GM12878 (cell line): ENCODE results near the gene ANXA9. TPM values are rescaled to one million over a fixed set of nuclear protein-coding genes. Genes with fewer than 3 reads are reported as not detected.
A peak's percentile ranks its signal among the peaks of the same experiment; 100 is the strongest.

Experiments
- ATAC-seq: fragments of 200-7000 bp; cut with Tn5 transposase; 3 replicates; pipeline ENCODE4 v1.9.1; 2020; ENCODE audit warnings: mild to moderate bottlenecking, moderate library complexity
- BruUV-seq: library from RNA; stranded (reverse); fragments of 400-500 nt; replicated peaks from 2 replicates; lab custom pipeline; 2021; lab: Mats Ljungman, UMichigan
- CTCF ChIA-PET: fragments of 300-600 bp; sonication (Branson Sonifier 250); formaldehyde crosslinking; extraction: SDS; loops from one replicate; lab custom pipeline; 2021; ENCODE audit warnings: inconsistent platforms; lab: Yijun Ruan, JAX
- POLR2A ChIA-PET: fragments of 350-600 bp; formaldehyde crosslinking; extraction: SDS; loops from one replicate; lab custom pipeline; 2021; ENCODE audit warnings: inconsistent platforms; lab: Charles Lee
- RAD21 ChIA-PET: fragments of 300-600 bp; sonication (Branson Sonifier 250); formaldehyde crosslinking; loops from one replicate; lab custom pipeline; 2023; ENCODE audit warnings: antibody characterized with exemption; ENCODE audit not compliant: unreplicated experiment; lab: Charles Lee
- SMC1A ChIA-PET: fragments of 300-600 bp; sonication (Branson Sonifier 250); formaldehyde crosslinking; loops from one replicate; lab custom pipeline; 2023; ENCODE audit not compliant: unreplicated experiment, uncharacterized antibody; lab: Charles Lee
- DNase-seq: peaks from one replicate; pipeline ENCODE4 v3.0.0-alpha.2; 2011; ENCODE audit warnings: low read depth, low spot score
- FAIRE-seq: peaks from 3 replicates; lab custom pipeline; 2011; peaks lifted over from hg19 to GRCh38; lab: Jason Lieb, UNC
- H2AFZ ChIP-seq: 2 replicates; pipeline ENCODE4 v1.6.0; 2011; ENCODE audit warnings: low read depth, low read length, control low read depth; ENCODE audit not compliant: control insufficient read depth
- H3K27ac ChIP-seq: 2 replicates; pipeline ENCODE4 v1.5.1; 2011; ENCODE audit warnings: control low read depth; ENCODE audit not compliant: control insufficient read depth, insufficient read depth
- H3K27me3 ChIP-seq, 2 experiments: replicated peaks in 1 of 2; 2 replicates each; pipeline versions ENCODE4 v1.6.0 to v1.6.1; 2011; ENCODE audit warnings: low read length in 1 of 2; ENCODE audit not compliant: control insufficient read depth in 2 of 2, insufficient read depth in 2 of 2
- H3K36me3 ChIP-seq, 2 experiments: 2 replicates each; pipeline ENCODE4 v1.5.1; 2011; ENCODE audit warnings: low read length in 1 of 2; ENCODE audit not compliant: control insufficient read depth in 2 of 2, insufficient read depth in 2 of 2
- H3K4me1 ChIP-seq: 2 replicates; pipeline ENCODE4 v1.6.1; 2011; ENCODE audit warnings: mild to moderate bottlenecking, low read length, moderate library complexity, mixed read lengths; ENCODE audit not compliant: control insufficient read depth, insufficient read depth
- H3K4me2 ChIP-seq: 2 replicates; pipeline ENCODE4 v1.6.0; 2011; ENCODE audit warnings: control low read depth; ENCODE audit not compliant: control insufficient read depth, insufficient read depth
- H3K4me3 ChIP-seq: fragments of 200-600 bp; sonication (generic); 2 replicates; pipeline ENCODE4 v1.5.1; 2016
- H3K79me2 ChIP-seq: 2 replicates; pipeline ENCODE4 v1.6.0; 2011; ENCODE audit warnings: low read length; ENCODE audit not compliant: control insufficient read depth, insufficient read depth
- H3K9ac ChIP-seq: 2 replicates; pipeline ENCODE4 v1.8.0; 2011; ENCODE audit warnings: low read length, control low read depth, mixed read lengths; ENCODE audit not compliant: control insufficient read depth, insufficient read depth
- H3K9me3 ChIP-seq: replicated peaks from 3 replicates; pipeline ENCODE4 v1.5.1; 2011; ENCODE audit warnings: mild to moderate bottlenecking, low read length; ENCODE audit not compliant: control insufficient read depth, insufficient read depth
- H4K20me1 ChIP-seq: 2 replicates; pipeline ENCODE4 v1.6.0; 2011; ENCODE audit not compliant: control insufficient read depth, insufficient read depth
- BRCA1 ChIP-seq: IDR thresholded peaks from 2 replicates; pipeline ENCODE4 v1.6.1; 2011; ENCODE audit warnings: low read depth, low read length, improper control_type of control experiment
- ESRRA ChIP-seq: IDR thresholded peaks from 2 replicates; pipeline ENCODE4 v1.6.1; 2012; ENCODE audit warnings: mild to moderate bottlenecking, low read length, improper control_type of control experiment
- KLF5 ChIP-seq: fragments of 450-650 bp; IDR thresholded peaks from 2 replicates; pipeline ENCODE4 v1.6.1; 2014; ENCODE audit warnings: mild to moderate bottlenecking; ENCODE audit not compliant: partially characterized antibody
- MLLT1 ChIP-seq: fragments of 450-650 bp; IDR thresholded peaks from 2 replicates; pipeline ENCODE4 v1.6.1; 2016; ENCODE audit warnings: mild to moderate bottlenecking
- MYC ChIP-seq: IDR thresholded peaks from 2 replicates; pipeline ENCODE4 v1.6.1; 2011; ENCODE audit warnings: mild to moderate bottlenecking, low read length, moderate library complexity, inconsistent platforms; ENCODE audit not compliant: insufficient read depth, insufficient replicate concordance, insufficient read length, severe bottlenecking
- RB1 ChIP-seq: fragments of 450-650 bp; formaldehyde crosslinking; IDR thresholded peaks from 2 replicates; pipeline ENCODE4 v1.6.1; 2017; ENCODE audit warnings: mild to moderate bottlenecking, borderline replicate concordance
- TAF1 ChIP-seq: IDR thresholded peaks from 2 replicates; pipeline ENCODE4 v1.6.1; 2011; ENCODE audit warnings: mild to moderate bottlenecking, low read depth, low read length, borderline replicate concordance
- ZBTB4 ChIP-seq: fragments of 450-650 bp; formaldehyde crosslinking; IDR thresholded peaks from 2 replicates; pipeline ENCODE4 v1.4.0; 2022; ENCODE audit warnings: mild to moderate bottlenecking, moderate library complexity
- ZNF207 ChIP-seq: fragments of 450-650 bp; IDR thresholded peaks from 2 replicates; pipeline ENCODE4 v1.6.1; 2014; ENCODE audit warnings: antibody characterized with exemption, mild to moderate bottlenecking, borderline replicate concordance
- ZNF384 ChIP-seq: IDR thresholded peaks from 2 replicates; pipeline ENCODE4 v1.6.1; 2012; ENCODE audit warnings: low read depth, mild to moderate bottlenecking, low read length, improper control_type of control experiment, borderline replicate concordance
- WGBS: methylation state at CpG from one replicate; pipeline ENCODE4 v1.1.6; 2016; ENCODE audit warnings: low lambda C conversion rate; ENCODE audit not compliant: insufficient replicate concordance, insufficient coverage; ENCODE audit errors: missing lambda C conversion rate; 5-methylcytosine and 5-hydroxymethylcytosine counted together
- in situ Hi-C: fragments of 300-500 bp; cut with MboI; formaldehyde crosslinking; loops from 9 replicates; pipeline ENCODE4 v1.14.3; 2018; ENCODE audit warnings: mixed read lengths
- intact Hi-C: fragments of 100-400 bp; cut with micrococcal nuclease; formaldehyde crosslinking; loops from one replicate; pipeline ENCODE4 v1.14.2; 2022; ENCODE audit not compliant: unreplicated experiment
- polyA plus RNA-seq, 11 experiments: library from polyadenylated mRNA; depleted of rRNA in 4 of 11; unstranded in 6 of 11; stranded (reverse) in 5 of 11; fragments of >200 nt; fragmentation: Nextera tagmentation in 4 of 11; fragmentation: Illumina TruSeq in 1 of 11; extraction: Ambion mirVana in 4 of 11; extraction: Trizol in 1 of 11; gene quantifications; 1 replicate in 1 of 11; 2 replicates in 10 of 11; pipeline versions ENCODE4 v1.2.1 to v1.2.3, GENCODE V29; 2011 to 2016; ENCODE audit warnings: inconsistent platforms in 2 of 11, missing spikeins in 2 of 11, low read depth in 1 of 11
- total RNA-seq, 4 experiments: library from RNA; depleted of rRNA in 3 of 4; stranded (reverse); fragments of >200 nt in 3 of 4; fragmentation: Illumina TruSeq in 1 of 4; extraction: Trizol in 1 of 4; gene quantifications; 2 replicates each; pipeline versions ENCODE4 v1.2.1 to v1.2.3, GENCODE V29; 2013 to 2021
- TF ChIP-seq, protein P1 (sequence below): IDR thresholded peaks from 2 replicates; pipeline ENCODE4 v1.6.1; 2011; ENCODE audit warnings: borderline replicate concordance, low read depth, mild to moderate bottlenecking, moderate library complexity, mixed read lengths, low read length; ENCODE audit not compliant: insufficient read depth; ENCODE audit errors: extremely low read length

The ANXA9 gene
- total and polyA plus RNA-seq, 10 of the 15 experiments (the other 5 are each of a cell fraction or from before 2014, with no cell fraction given) = 0.04 to 0.43 (median 0.18) TPM; not detected in 4

GRCh38 chr1:150974580-150975478, 7.3 kb upstream of the ANXA9 start, which contains the start of gene CERS2 (continued):
- TF ChIP-seq MYC (no peak), ZBTB4 (CRISPR knock-in tag) (no peak), TAF1 (peak; percentile 21; the same call in 1 of the 2 replicates), BRCA1 (no peak), RB1 (no peak)
- TF ChIP-seq, all 136 proteins: peak for 6

DNA sequence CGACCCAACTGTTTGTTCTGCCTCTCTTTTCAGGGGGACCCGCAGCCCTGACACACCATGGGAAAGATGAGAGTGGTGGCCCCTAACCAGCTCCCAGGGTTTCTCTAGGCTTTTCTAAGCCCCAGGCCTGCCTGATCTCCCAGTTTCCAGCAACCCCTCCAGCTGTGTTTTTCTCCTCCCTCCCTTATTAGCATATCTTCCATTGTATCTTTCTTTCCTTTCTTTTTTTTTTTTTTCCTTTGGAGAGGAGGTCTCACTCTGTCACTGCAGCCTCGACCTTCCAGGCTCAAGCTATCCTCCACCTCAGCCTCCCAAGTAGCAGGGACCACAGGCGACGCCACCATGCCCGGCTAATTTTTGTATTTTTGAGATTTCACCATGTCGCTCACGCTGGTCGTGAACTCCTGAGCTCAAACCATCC, 5.7 kb upstream of the ANXA9 start:
- POLR2A ChIA-PET = interaction anchor here (0.6 to 0.8 kb wide), 3 partner anchors 29 to 190 kb away, joined by 3 read pairs; no protein-coding TSS in a partner anchor
- ATAC-seq (no peak), DNase-seq (no peak), FAIRE-seq (no peak)
- WGBS = 88% methylated on average over 9 of the region's 9 CpGs
- H3K36me3 ChIP-seq = no peaks in the 10 kb centered on the region
- H3K4me3 ChIP-seq = no peak overlapping the region
- peaks cover 7% of the 10 kb centered on the region; the same call in 1 of the 2 replicates for H3K4me1 ChIP-seq
- H2AFZ ChIP-seq = no peak overlapping the region
- H3K27me3 ChIP-seq = no peaks in the 10 kb centered on the region; a peak in 2 of 4 replicates
- SMC1A ChIA-PET = interaction anchor here (0.6 to 1.3 kb wide), 4 partner anchors 19 to 901 kb away, joined by 3 to 7 read pairs (median 3); partner anchors contain the start of gene TNFAIP8L2
- intact Hi-C loops = loop anchor here (5.0 to 10.0 kb wide), 3 partner anchors 212 to 414 kb away; partner anchors contain the start of genes CTSS and ENSA
- no peak overlapping the region for H3K4me2 ChIP-seq
- BruUV-seq = no TSS peak
- no peak overlapping the region for H3K9ac ChIP-seq
- H4K20me1 ChIP-seq = no peaks in the 10 kb centered on the region
- RAD21 ChIA-PET = interaction anchor here (0.7 to 1.1 kb wide), 2 partner anchors 9 to 20 kb away, joined by 3 read pairs; no protein-coding TSS in a partner anchor
- CTCF ChIA-PET = interaction anchor here (0.9 to 15.8 kb wide), 5 partner anchors 19 to 417 kb away, joined by 4 to 252 read pairs (median 4); partner anchors contain the start of genes MINDY1 and TNFAIP8L2
- H3K27ac ChIP-seq = no peak overlapping the region
- in situ Hi-C loops = no loop called here
- no peaks in the 10 kb centered on the region for H3K9me3 ChIP-seq
- H3K79me2 ChIP-seq = peaks cover 30% of the 10 kb centered on the region
- TF ChIP-seq MLLT1 (no peak), ZNF384 (no peak), ESRRA (no peak), KLF5 (no peak), ZNF207 (no peak)
- TF ChIP-seq, protein P1, sequence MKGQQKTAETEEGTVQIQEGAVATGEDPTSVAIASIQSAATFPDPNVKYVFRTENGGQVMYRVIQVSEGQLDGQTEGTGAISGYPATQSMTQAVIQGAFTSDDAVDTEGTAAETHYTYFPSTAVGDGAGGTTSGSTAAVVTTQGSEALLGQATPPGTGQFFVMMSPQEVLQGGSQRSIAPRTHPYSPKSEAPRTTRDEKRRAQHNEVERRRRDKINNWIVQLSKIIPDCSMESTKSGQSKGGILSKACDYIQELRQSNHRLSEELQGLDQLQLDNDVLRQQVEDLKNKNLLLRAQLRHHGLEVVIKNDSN = no peak
